H1 (cell line): Measurements from ENCODE around the gene ANKRD6. TPM values are rescaled to one million over a fixed set of nuclear protein-coding genes. Genes with fewer than 3 reads are reported as not detected.

Experiments
- CTCF ChIA-PET: fragments of 300-600 bp; sonication (Branson Sonifier 250); formaldehyde crosslinking; loops from one replicate; lab custom pipeline; 2021; ENCODE audit not compliant: partially characterized antibody; lab: Charles Lee
- POLR2A ChIA-PET: fragments of 300-600 bp; sonication (Branson Sonifier 250); formaldehyde crosslinking; loops from one replicate; lab custom pipeline; 2021; ENCODE audit warnings: inconsistent platforms; ENCODE audit not compliant: partially characterized antibody; lab: Charles Lee
- DNase-seq, 2 experiments: peaks; one replicate each; pipeline versions ENCODE4 v3.0.0 to v3.0.0-alpha.2; 2010 to 2022; ENCODE audit warnings: low spot score in 2 of 2, low read depth in 1 of 2, mixed read lengths in 1 of 2
- FAIRE-seq: peaks from 2 replicates; lab custom pipeline; 2011; peaks lifted over from hg19 to GRCh38; lab: Jason Lieb, UNC
- H2AFZ ChIP-seq: 2 replicates; pipeline ENCODE4 v1.8.1; 2012; ENCODE audit warnings: low read length, inconsistent platforms
- H2AK5ac ChIP-seq: 2 replicates; pipeline ENCODE4 v1.6.1; 2013; ENCODE audit warnings: low read depth, low read length
- H2BK120ac ChIP-seq: replicated peaks from 2 replicates; pipeline ENCODE3; 2013; ENCODE audit warnings: low read depth, low read length, inconsistent platforms
- H2BK12ac ChIP-seq: 2 replicates; pipeline ENCODE4 v1.6.1; 2013; ENCODE audit warnings: low read depth, low read length
- H2BK15ac ChIP-seq: 2 replicates; pipeline ENCODE4 v1.6.1; 2013; ENCODE audit warnings: low read length
- H2BK20ac ChIP-seq: 2 replicates; pipeline ENCODE4 v1.6.1; 2013; ENCODE audit warnings: low read length
- H2BK5ac ChIP-seq: 2 replicates; pipeline ENCODE4 v1.6.1; 2013; ENCODE audit warnings: low read depth, low read length
- H3K14ac ChIP-seq: 2 replicates; pipeline ENCODE4 v1.6.1; 2013; ENCODE audit warnings: inconsistent platforms; ENCODE audit not compliant: insufficient read length
- H3K18ac ChIP-seq: 2 replicates; pipeline ENCODE4 v1.6.1; 2013; ENCODE audit warnings: low read length; ENCODE audit errors: extremely low read depth
- H3K23ac ChIP-seq: 2 replicates; pipeline ENCODE4 v1.6.1; 2013; ENCODE audit warnings: inconsistent platforms; ENCODE audit not compliant: insufficient read length
- H3K23me2 ChIP-seq: 2 replicates; pipeline ENCODE4 v1.6.1; 2013; ENCODE audit warnings: low read depth, low read length
- H3K27ac ChIP-seq: 2 replicates; pipeline ENCODE4 v1.6.1; 2011; ENCODE audit warnings: low read depth, low read length, inconsistent platforms
- H3K27me3 ChIP-seq, 4 experiments: replicated peaks in 1 of 4; 1 replicate in 1 of 4; 2 replicates in 3 of 4; pipeline versions ENCODE4 v1.6.1 to v1.8.1; 2011 to 2013; ENCODE audit warnings: low read length in 3 of 4, mild to moderate bottlenecking in 3 of 4, inconsistent platforms in 2 of 4, mixed read lengths in 2 of 4, moderate library complexity in 1 of 4; ENCODE audit not compliant: control insufficient read depth in 3 of 4, insufficient read depth in 3 of 4; ENCODE audit errors: extremely low read depth in 1 of 4
- H3K36me3 ChIP-seq, 4 experiments: 2 replicates each; pipeline versions ENCODE4 v1.6.1 to v1.8.1; 2011 to 2013; ENCODE audit warnings: mild to moderate bottlenecking in 4 of 4, low read length in 3 of 4, moderate library complexity in 2 of 4, control low read depth in 1 of 4, inconsistent platforms in 1 of 4; ENCODE audit not compliant: insufficient read depth in 4 of 4, control insufficient read depth in 2 of 4
- H3K4ac ChIP-seq: replicated peaks from 2 replicates; pipeline ENCODE3; 2013; ENCODE audit warnings: low read length, low read depth, mixed read lengths, inconsistent platforms; ENCODE audit not compliant: insufficient read length
- H3K4me1 ChIP-seq, 4 experiments: replicated peaks in 1 of 4; 1 replicate in 1 of 4; 2 replicates in 3 of 4; pipeline versions ENCODE4 v1.6.1 to v1.8.1; 2011 to 2013; ENCODE audit warnings: low read length in 3 of 4, inconsistent platforms in 2 of 4, mixed read lengths in 1 of 4; ENCODE audit not compliant: insufficient read depth in 4 of 4, control insufficient read depth in 3 of 4
- H3K4me2 ChIP-seq, 2 experiments: 2 replicates each; pipeline versions ENCODE4 v1.6.1 to v1.8.1; 2011 to 2013; ENCODE audit warnings: low read depth in 2 of 2, low read length in 2 of 2, control low read depth in 1 of 2, inconsistent platforms in 1 of 2, mild to moderate bottlenecking in 1 of 2; ENCODE audit not compliant: insufficient read depth in 1 of 2
- H3K4me3 ChIP-seq, 4 experiments: fragments of 200-600, 300-600 bp in 1 of 4; sonication (generic), shearing (Covaris generic), sonication (Bioruptor Twin) in 1 of 4; 2 replicates each; pipeline versions ENCODE4 v1.5.1 to v1.8.1; 2011 to 2016; ENCODE audit warnings: low read length in 4 of 4, low read depth in 3 of 4, control low read depth in 2 of 4, inconsistent platforms in 2 of 4, mild to moderate bottlenecking in 2 of 4, mixed read lengths in 1 of 4, moderate library complexity in 1 of 4; ENCODE audit not compliant: insufficient read depth in 2 of 4; ENCODE audit errors: extremely low read depth in 1 of 4
- H3K56ac ChIP-seq: replicated peaks from 2 replicates; pipeline ENCODE3; 2013; ENCODE audit warnings: low read depth, mild to moderate bottlenecking, mixed read lengths, low read length, inconsistent platforms; ENCODE audit not compliant: insufficient read length
- H3K79me1 ChIP-seq: 2 replicates; pipeline ENCODE4 v1.6.1; 2013; ENCODE audit warnings: low read depth, low read length, control low read depth
- H3K79me2 ChIP-seq, 2 experiments: 2 replicates each; pipeline versions ENCODE4 v1.6.1 to v1.8.1; 2012 to 2013; ENCODE audit warnings: low read length in 2 of 2, mild to moderate bottlenecking in 2 of 2, inconsistent platforms in 1 of 2; ENCODE audit not compliant: insufficient read depth in 2 of 2, control insufficient read depth in 1 of 2
- H3K9ac ChIP-seq, 4 experiments: replicated peaks in 1 of 4; 1 replicate in 1 of 4; 2 replicates in 3 of 4; pipeline versions ENCODE4 v1.6.1 to v1.8.1; 2011 to 2013; ENCODE audit warnings: low read depth in 3 of 4, low read length in 3 of 4, control low read depth in 2 of 4, mild to moderate bottlenecking in 2 of 4, moderate library complexity in 2 of 4, inconsistent platforms in 1 of 4; ENCODE audit errors: extremely low read depth in 1 of 4
- H3K9me3 ChIP-seq, 2 experiments: 2 replicates each; pipeline versions ENCODE4 v1.6.1 to v1.8.1; 2012 to 2013; ENCODE audit warnings: mild to moderate bottlenecking in 2 of 2, moderate library complexity in 2 of 2, control low read depth in 1 of 2, inconsistent platforms in 1 of 2, low read depth in 1 of 2, low read length in 1 of 2, mixed read lengths in 1 of 2; ENCODE audit not compliant: insufficient read depth in 2 of 2
- H4K20me1 ChIP-seq, 2 experiments: replicated peaks in 1 of 2; 2 replicates each; pipeline versions ENCODE3 to v1.8.1; 2011 to 2013; ENCODE audit warnings: inconsistent platforms in 2 of 2, low read length in 2 of 2, mild to moderate bottlenecking in 1 of 2; ENCODE audit not compliant: insufficient read depth in 2 of 2, control insufficient read depth in 1 of 2
- H4K5ac ChIP-seq: 2 replicates; pipeline ENCODE4 v1.6.1; 2013; ENCODE audit warnings: low read length, low read depth, mixed read lengths, inconsistent platforms; ENCODE audit not compliant: insufficient read length
- H4K8ac ChIP-seq: 2 replicates; pipeline ENCODE4 v1.8.0; 2013; ENCODE audit warnings: mild to moderate bottlenecking, moderate library complexity, low read length, inconsistent platforms; ENCODE audit not compliant: insufficient read depth; ENCODE audit errors: extremely low read depth
- H4K91ac ChIP-seq: replicated peaks from 2 replicates; pipeline ENCODE3; 2013; ENCODE audit warnings: low read length, mixed read lengths, inconsistent platforms; ENCODE audit not compliant: insufficient read length
- RAD21 ChIP-seq, 2 experiments: IDR thresholded peaks in 1 of 2; conservative IDR thresholded peaks in 1 of 2; 2 replicates each; pipeline ENCODE4 v1.6.1; 2011; ENCODE audit warnings: low read depth in 2 of 2, low read length in 2 of 2, improper control_type of control experiment in 1 of 2, inconsistent platforms in 1 of 2, mild to moderate bottlenecking in 1 of 2, moderate library complexity in 1 of 2
- WGBS, 2 experiments: shearing (Covaris generic) in 1 of 2; methylation state at CpG; one replicate each; pipeline versions ENCODE4 v1.1.6 to v1.1.7; 2013 to 2015; ENCODE audit warnings: low lambda C conversion rate in 2 of 2, mixed read lengths in 2 of 2, inconsistent platforms in 1 of 2, low coverage in 1 of 2, missing lambda C conversion rate in 1 of 2; ENCODE audit not compliant: insufficient replicate concordance in 2 of 2, insufficient coverage in 1 of 2, insufficient read length in 1 of 2; ENCODE audit errors: extremely low coverage in 1 of 2, missing lambda C conversion rate in 1 of 2; 5-methylcytosine and 5-hydroxymethylcytosine counted together
- polyA plus RNA-seq, 7 experiments: library from polyadenylated mRNA; depleted of rRNA in 3 of 7; stranded (reverse) in 5 of 7; unstranded in 2 of 7; fragments of >200 nt in 5 of 7; fragments of 200-250 nt in 2 of 7; gene quantifications; 1 replicate in 5 of 7; 2 replicates in 1 of 7; 4 replicates in 1 of 7; pipeline versions ENCODE4 v1.2.1 to v1.2.3, GENCODE V29; 2011 to 2013; ENCODE audit warnings: missing spikeins in 2 of 7, mixed read lengths in 2 of 7
- total RNA-seq: library from RNA; stranded (reverse); fragmentation: NEBNext Ultra II Directional; extraction: Animal tissue kit (Norgen Biotek cat#: 25700); gene quantifications from 2 replicates; pipeline ENCODE4 v1.2.1, GENCODE V29; 2021
- TF ChIP-seq, protein P1 (sequence below): IDR thresholded peaks from 2 replicates; pipeline ENCODE4 v1.6.1; 2011; ENCODE audit warnings: low read depth, mild to moderate bottlenecking, low read length; ENCODE audit not compliant: insufficient read depth
- TF ChIP-seq, protein P2 (sequence below), 3 experiments: IDR thresholded peaks; 1 replicate in 2 of 3; 2 replicates in 1 of 3; pipeline versions ENCODE4 v1.5.1 to v1.6.1; 2011; ENCODE audit warnings: low read length in 3 of 3, mild to moderate bottlenecking in 3 of 3, inconsistent platforms in 2 of 3, low read depth in 1 of 3, moderate library complexity in 1 of 3; ENCODE audit not compliant: insufficient read depth in 1 of 3; ENCODE audit errors: control extremely low read depth in 1 of 3

The ANKRD6 gene
- total and polyA plus RNA-seq, 2 of the 8 experiments (the other 6 are each of a cell fraction or from before 2014, with no cell fraction given): 5.9 to 12.8 TPM

GRCh38 chr6:89604653-89605052 lies 171.7 kb downstream of the ANKRD6 start:
- H2AK5ac ChIP-seq: no peak overlapping the region
- H3K14ac ChIP-seq: no peak overlapping the region
- H3K4me1 ChIP-seq: no peaks in the 10 kb centered on the region
- no peaks in the 10 kb centered on the region for H3K79me2 ChIP-seq
- DNase-seq (no peak), FAIRE-seq (no peak)
- H2BK15ac ChIP-seq: no peak overlapping the region
- no peak overlapping the region for H4K8ac ChIP-seq
- no peak overlapping the region for H3K4ac ChIP-seq
- no peak overlapping the region for H2AFZ ChIP-seq
- H4K5ac ChIP-seq: no peak overlapping the region
- H4K91ac ChIP-seq: no peak overlapping the region
- no peak overlapping the region for H2BK20ac ChIP-seq
- H2BK120ac ChIP-seq: no peak overlapping the region
- H3K23me2 ChIP-seq: no peaks in the 10 kb centered on the region
- no peaks in the 10 kb centered on the region for H3K27me3 ChIP-seq
- 75% methylated on average over 5 of the region's 5 CpGs; no CpG with 5 or more reads in 1 of the 2 experiments for WGBS, 2 experiments
- no peak overlapping the region for H3K23ac ChIP-seq
- H3K27ac ChIP-seq: no peak overlapping the region
- POLR2A ChIA-PET: no interaction called here
- CTCF ChIA-PET: interaction anchor here (0.7 to 2.4 kb wide), 26 partner anchors 8 to 482 kb away, joined by 3 to 16 read pairs (median 4); partner anchors contain the start of gene ANKRD6
- no peaks in the 10 kb centered on the region for H3K36me3 ChIP-seq
- no peaks in the 10 kb centered on the region for H3K9me3 ChIP-seq
- H3K4me3 ChIP-seq: no peak overlapping the region
- H3K56ac ChIP-seq: no peak overlapping the region
- no peak overlapping the region for H3K18ac ChIP-seq
- H3K79me1 ChIP-seq: no peaks in the 10 kb centered on the region
- no peak overlapping the region for H2BK5ac ChIP-seq
- TF ChIP-seq, protein P1, sequence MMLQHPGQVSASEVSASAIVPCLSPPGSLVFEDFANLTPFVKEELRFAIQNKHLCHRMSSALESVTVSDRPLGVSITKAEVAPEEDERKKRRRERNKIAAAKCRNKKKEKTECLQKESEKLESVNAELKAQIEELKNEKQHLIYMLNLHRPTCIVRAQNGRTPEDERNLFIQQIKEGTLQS: no peak
- TF ChIP-seq, protein P2, sequence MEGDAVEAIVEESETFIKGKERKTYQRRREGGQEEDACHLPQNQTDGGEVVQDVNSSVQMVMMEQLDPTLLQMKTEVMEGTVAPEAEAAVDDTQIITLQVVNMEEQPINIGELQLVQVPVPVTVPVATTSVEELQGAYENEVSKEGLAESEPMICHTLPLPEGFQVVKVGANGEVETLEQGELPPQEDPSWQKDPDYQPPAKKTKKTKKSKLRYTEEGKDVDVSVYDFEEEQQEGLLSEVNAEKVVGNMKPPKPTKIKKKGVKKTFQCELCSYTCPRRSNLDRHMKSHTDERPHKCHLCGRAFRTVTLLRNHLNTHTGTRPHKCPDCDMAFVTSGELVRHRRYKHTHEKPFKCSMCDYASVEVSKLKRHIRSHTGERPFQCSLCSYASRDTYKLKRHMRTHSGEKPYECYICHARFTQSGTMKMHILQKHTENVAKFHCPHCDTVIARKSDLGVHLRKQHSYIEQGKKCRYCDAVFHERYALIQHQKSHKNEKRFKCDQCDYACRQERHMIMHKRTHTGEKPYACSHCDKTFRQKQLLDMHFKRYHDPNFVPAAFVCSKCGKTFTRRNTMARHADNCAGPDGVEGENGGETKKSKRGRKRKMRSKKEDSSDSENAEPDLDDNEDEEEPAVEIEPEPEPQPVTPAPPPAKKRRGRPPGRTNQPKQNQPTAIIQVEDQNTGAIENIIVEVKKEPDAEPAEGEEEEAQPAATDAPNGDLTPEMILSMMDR (IDR thresholded peaks at IDR 0.05; ENCODE audit: control extremely low read depth in 1 of 3, insufficient read depth in 1 of 3, low read depth in 1 of 3, low read length in 3 of 3): peak; percentile 23 to 39 (median 29)
- TF ChIP-seq RAD21 (IDR thresholded peaks at IDR 0.05 in 1 of 2, conservative IDR thresholded peaks at IDR 0.05 in 1 of 2; ENCODE audit: low read depth in 2 of 2, low read length in 2 of 2): peak; percentile 41 to 57
- H4K20me1 ChIP-seq: no peaks in the 10 kb centered on the region
- no peak overlapping the region for H3K9ac ChIP-seq
- no peak overlapping the region for H3K4me2 ChIP-seq
- no peak overlapping the region for H2BK12ac ChIP-seq
